Cortex of kidney (tissue), 1 donor: ENCODE data around the gene TPRG1.

ENCODE experiments used
- DNase-seq: peaks from one replicate; lab custom pipeline; 2025; lab: John Stamatoyannopoulos, UW

TPRG1 gene

DNA sequence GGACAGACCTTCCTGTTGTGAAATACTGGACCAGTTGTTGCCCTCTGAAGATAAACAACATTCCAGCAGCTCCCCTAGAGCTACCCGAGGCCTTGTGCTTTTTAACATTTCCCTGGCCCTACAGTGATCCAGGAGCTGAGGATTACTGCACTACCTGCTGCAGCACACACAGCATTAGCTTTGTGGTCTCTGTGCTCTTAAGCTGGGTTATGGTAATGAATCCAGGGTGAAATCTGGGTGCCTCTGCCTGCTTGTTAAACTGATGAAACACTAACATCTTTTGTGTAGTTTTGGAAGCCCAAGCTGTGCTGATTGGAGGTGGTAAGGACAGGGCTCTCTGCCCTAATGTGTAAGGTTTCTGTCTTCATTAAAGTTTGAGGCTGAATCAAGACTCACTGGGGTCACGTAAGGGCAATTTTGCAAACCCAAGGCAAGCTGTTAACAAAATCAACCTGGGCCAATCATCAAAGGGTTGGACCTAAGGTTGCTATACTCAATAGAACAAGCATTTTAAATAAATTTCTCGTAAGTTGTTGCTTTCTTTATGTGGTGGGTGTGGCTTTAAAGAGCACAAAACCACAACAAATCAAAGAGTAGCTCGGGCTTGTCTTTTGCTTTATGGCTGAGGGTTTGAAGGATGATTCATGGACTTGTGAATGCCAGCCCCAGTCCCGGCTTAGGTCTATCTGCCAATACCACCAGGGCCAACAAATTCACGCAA, 183.9 kb downstream of the TPRG1 start:
- DNase-seq = no peak

- no peak for DNase-seq
These were observed 188.5 kb downstream of the TPRG1 start for GRCh38 chr3:189360291-189360690.

DNA sequence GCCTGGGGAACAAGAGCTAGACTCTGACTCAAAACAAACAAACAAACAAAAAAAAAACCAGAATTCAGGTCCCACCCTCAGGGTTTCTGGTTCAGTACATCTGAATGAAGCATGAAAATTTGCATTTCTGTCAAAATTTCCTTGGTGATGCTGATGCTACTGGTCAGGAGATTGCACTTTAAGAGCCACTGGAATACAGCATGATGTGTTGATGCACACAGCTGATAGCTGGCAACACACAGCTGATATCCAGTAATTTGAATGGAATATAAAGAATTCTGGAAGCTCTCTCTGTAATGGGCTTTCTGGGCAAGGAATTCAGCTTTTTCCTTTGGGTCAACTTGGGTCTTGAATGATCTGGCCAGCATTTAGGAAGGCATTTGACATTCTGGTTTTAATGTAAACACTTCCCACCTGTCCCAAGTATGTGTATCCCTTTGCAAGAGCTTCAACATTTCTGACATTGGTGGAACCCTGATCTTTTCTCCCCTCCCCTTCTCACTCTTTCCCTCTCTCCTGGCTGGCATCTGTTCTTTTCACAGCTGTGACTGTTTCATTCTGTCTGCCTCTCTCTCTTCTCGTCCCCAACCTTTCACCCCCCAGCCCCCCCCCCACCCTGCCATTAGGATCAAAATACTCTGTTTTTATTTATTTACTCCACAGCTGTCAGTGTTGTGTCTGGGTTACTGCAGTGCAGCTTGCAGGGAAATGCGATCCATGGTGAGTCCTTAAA, 189.5 kb downstream of the TPRG1 start:
- no peak for DNase-seq

- no peak for DNase-seq
These were observed 192.0 kb downstream of the TPRG1 start for GRCh38 chr3:189363590-189364255.

DNA sequence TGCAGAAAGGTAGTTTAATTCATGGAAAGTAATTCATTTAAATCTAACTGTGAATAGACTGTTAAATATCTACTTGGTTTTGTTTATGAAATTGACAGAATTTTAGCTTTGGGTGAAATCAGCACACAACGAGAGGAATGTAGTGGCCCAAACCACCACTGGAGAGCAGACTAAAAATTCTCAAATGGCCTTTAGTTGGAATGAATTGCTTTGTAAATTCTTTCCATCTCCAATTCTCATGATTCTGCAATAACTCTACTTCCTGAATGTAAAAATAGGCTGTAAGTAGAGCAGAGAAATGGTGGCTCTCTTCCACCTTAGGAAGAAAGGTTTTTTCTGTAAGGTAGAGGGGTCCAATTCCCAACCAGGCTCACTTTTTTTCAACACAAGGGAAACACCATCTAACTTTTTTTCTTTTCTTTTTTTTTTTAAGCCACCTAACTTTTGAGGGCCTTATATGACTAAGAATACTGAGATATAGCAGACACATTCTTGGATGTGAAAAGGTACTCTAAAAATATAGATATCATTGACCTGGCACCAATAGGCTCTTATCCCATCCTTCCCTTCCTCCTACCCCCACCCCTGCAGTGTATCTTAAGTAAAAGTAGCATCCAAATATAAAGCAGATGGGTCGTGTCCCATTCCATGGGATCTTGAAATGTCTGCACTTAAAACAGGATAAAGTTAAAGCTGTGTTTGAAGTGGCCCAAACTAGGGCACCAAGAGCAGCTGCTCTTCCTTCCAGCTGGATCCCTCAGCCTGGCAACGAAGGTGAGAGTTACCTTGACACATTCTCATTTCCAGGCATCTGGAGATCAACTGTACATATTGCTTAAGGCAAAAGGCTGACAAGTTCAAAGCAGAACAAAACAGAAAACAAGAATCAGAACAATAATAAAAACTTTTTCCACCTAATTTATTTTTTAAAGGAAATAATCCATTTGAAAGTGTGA, 194.1 kb downstream of the TPRG1 start:
- DNase-seq = no peak

DNA sequence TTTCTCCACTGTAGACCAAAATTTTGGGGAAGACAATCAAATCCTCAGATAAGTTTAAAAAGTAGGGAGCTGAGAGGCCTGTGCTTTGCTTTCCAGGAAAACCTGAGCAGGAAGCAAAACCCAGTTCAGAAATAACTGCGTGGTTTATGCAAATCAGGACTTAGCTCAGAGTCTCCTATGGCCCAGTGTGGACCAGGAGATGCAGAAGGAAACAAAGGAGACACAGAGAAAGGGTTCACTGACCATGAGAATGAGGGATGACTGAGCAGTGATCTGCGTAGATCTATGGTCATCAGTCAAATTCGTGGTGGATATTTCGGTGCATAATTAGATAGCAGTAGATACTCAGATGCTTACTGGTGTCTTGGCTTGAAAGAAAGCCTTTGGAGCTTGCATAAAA, 196.6 kb downstream of the TPRG1 start:
- no peak for DNase-seq

DNA sequence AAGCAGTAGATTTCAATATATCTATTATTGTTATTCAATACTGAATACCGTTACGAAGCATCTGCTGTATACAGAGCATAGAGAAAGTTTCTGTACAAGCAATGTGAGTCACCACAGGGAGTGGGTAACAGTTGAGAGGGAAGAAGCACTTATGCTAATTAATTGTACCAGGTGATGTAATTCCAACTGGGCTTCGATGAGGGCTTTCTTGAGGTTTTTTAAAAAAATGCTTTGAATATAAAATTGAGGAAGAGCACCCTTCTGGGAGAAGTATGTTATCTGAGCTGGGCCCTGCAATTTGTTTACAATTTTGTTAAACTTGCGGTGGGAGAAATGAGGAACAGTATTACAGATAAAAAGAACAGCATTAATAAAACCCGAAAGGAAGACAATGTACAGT, 197.9 kb downstream of the TPRG1 start:
- no peak for DNase-seq

DNA sequence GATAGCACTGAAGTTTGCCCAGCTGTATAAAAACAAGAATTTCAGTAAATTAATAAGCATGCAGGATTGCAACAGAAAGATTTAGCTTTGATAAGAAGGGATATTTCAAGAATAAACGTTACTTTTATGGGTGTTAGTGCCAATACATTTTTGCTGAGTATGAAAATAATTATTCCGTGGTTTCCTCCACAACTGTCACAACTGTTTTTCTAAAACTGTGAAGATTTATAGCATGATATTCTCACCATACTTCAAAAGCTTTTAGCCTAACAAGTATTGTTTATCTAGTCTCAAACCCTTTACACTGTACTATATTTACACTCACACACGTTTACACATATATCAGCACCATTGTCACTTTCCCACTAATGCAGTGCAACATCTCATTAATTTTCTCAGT, 200.5 kb downstream of the TPRG1 start:
- no peak for DNase-seq
